Kidney epithelial cell (primary cell): ENCODE results near the gene CTIF. TPM values are rescaled to one million over a fixed set of nuclear protein-coding genes. Genes with fewer than 3 reads are reported as not detected.

Experiments
- DNase-seq: peaks from one replicate; pipeline ENCODE4 v3.0.0-alpha.2; 2010; ENCODE audit warnings: low read depth
- H3K27me3 ChIP-seq: 2 replicates; pipeline ENCODE4 v1.6.0; 2011; ENCODE audit warnings: low read length; ENCODE audit not compliant: control insufficient read depth, insufficient read depth
- H3K36me3 ChIP-seq: 2 replicates; pipeline ENCODE4 v1.5.1; 2011; ENCODE audit warnings: low read length; ENCODE audit not compliant: control insufficient read depth, insufficient read depth
- H3K4me3 ChIP-seq: 2 replicates; pipeline ENCODE4 v1.5.1; 2011; ENCODE audit warnings: low read depth, mild to moderate bottlenecking, control low read depth, low read length
- CTCF ChIP-seq: IDR thresholded peaks from 2 replicates; pipeline ENCODE4 v1.5.1; 2011; ENCODE audit warnings: mild to moderate bottlenecking, moderate library complexity, low read length, control low read depth, inconsistent platforms; ENCODE audit not compliant: insufficient read depth, poor library complexity, severe bottlenecking
- total RNA-seq: library from RNA; depleted of rRNA; stranded (reverse); fragments of >200 nt; gene quantifications from 2 replicates; pipeline ENCODE4 v1.2.3, GENCODE V29; 2015

The CTIF gene
- total RNA-seq: 24.3 and 29.4 TPM in 2 replicates

GRCh38 chr18:48538531-48539405 lies at the start of gene CTIF:
Gene CTIF, plus strand, starts transcription at chr18:48539031. Its CDS starts 80,535 bp downstream, at chr18:48619566.
- H3K27me3 ChIP-seq: no peaks in the 10 kb centered on the region
- no peaks in the 10 kb centered on the region for H3K36me3 ChIP-seq
- no peak for TF ChIP-seq CTCF
- H3K4me3 ChIP-seq: peak within 1 kb of the TSS; percentile 85
- DNase-seq: peak; percentile 95

GRCh38 chr18:48490641-48491293 lies 48.1 kb upstream of the CTIF start:
- Histone ChIP-seq H3K27me3 (no peaks in the 10 kb centered on the region), H3K36me3 (no peaks in the 10 kb centered on the region), H3K4me3 (no peak overlapping the region)
- DNase-seq: no peak
- no peak for TF ChIP-seq CTCF

DNA sequence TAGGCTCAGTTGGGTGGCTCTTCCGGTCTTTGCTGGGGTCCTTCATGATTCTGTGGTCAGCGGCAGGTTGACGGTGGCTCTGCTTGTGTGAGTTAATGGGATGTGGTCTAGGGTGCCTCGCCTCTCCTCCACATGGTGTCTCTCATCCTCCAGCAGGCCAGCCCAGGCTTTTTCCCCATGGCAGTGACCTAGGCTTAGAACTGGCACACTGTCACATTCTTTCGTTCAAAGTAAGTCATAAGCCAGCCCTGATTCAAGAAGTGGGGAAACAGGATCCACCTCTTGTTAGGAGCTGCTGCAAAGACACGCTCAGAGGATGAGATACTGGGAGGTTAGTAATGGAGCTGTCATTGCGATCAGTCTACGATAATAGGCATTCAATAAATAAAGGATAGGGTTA lies 46.0 kb upstream of the CTIF start:
- no peak for TF ChIP-seq CTCF
- H3K4me3 ChIP-seq: no peak overlapping the region
- no peaks in the 10 kb centered on the region for H3K27me3 ChIP-seq
- H3K36me3 ChIP-seq: no peaks in the 10 kb centered on the region
- DNase-seq: no peak

DNA sequence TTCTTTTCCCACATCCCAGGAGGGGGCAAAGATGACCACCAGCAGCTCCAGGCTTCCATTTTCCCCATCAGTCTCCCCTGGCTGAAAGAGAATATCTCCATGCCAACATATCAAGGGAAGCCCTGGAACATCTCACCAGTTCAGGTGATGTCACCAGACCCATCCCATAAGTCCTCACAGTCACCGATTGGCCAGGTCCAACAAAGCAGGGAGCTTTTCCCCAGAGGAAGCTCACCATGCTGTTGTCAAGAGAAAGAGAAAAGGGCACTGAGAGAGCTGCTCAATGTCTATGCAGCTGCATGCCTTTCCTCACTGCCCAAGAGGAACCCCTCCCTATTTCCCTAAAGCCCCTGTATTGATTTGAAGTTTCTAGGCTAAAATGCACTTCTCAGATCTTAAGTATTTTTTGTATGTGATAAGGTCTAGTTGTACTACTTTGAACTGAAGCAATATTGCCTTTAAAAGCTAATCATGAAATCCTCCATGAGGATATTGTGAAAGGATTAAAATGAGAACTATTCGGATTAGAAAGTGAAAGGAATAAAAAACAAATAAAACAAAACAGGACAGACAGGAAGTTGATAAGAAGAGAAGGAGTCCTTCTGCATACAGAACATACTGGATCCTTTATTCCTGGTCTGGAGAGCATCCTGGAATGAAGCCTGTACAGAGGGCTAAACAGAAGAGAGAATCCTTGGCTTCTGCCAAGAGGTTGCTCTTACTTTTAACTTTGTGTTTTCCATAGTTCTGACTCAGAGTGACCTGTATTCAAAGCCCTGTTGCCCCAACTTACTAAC lies 45.2 kb upstream of the CTIF start:
- no peak for TF ChIP-seq CTCF
- no peaks in the 10 kb centered on the region for H3K36me3 ChIP-seq
- H3K27me3 ChIP-seq: no peaks in the 10 kb centered on the region
- no peak overlapping the region for H3K4me3 ChIP-seq
- DNase-seq: no peak

DNA sequence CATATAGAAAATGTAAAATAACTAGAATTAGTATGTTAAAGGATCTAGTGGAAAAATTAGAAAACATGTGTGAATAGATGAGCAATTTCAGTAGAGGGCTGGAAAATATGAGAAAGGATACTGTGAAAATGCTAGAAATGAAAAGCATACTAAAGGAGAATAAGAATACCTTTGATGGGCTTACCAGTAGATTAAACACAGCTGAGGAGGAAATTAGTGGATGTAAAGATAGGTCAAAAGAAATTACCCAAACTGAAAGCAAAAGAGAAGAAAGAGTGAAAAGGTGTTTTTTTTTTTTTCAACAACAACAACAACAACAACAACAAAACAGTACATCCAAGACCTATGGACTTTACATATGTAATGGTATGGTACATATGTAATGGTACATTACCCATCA lies 41.0 kb upstream of the CTIF start:
- no peak for DNase-seq

More for the DNA sequence above, 41.0 kb upstream of the CTIF start:
- TF ChIP-seq CTCF: no peak
- H3K36me3 ChIP-seq: no peaks in the 10 kb centered on the region
- H3K27me3 ChIP-seq: no peaks in the 10 kb centered on the region
- H3K4me3 ChIP-seq: no peak overlapping the region
